ENCODE data around the gene HNRNPC.
"Not testable (repeated sequence)": the region's sequence is repeated elsewhere in the genome, so short reads cannot be mapped to it uniquely, and the experiment has no call there.

HNRNPC gene

GRCh38 chr14:21269252-21270046 is at the start of gene HNRNPC:
TSS of gene HNRNPC (minus strand) at chr14:21269442. CDS start at chr14:21234193, 35,249 bp downstream.
- peak; percentile 100 for DNase-seq

DNA sequence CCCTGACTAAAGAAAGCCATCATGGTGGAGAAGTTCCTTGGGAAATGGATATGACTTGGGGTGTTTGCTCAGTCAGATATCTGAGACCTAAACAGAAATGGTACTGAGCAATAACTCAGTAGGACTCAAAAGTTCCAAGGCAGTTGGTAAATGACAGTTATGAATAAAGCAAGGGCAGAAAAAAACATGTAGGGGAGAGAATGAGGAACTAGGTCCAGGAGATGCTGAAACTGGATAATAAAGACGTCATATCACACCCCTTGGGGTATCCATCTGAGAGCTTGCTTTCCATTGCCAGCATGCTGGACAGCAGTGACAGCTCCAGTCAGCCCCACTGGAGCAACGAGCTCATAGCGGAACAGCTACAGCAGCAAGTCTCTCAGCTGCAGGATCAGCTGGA is 48.2 kb upstream of the HNRNPC start:
- no peak for DNase-seq

DNA sequence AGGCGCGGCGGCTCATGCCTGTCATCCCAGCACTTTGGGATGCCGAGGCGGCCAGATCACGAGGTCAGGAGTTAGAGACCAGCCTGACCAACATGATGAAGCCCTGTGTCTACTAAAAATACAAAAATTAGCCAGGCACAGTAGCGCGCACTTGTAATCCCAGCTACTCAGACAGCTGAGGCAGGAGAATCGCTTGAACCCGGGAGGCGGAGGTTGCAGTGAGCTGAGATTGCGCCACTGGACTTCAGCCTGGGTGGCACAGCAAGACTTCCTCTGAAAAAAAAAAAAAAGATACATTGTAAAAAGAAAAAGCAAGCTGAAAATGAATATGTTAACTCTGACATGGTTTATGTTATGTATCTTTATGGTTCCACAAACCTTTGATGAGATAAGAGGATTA is 44.3 kb upstream of the HNRNPC start:
- no peak for DNase-seq

- DNase-seq, result no peak
Measured at GRCh38 chr14:21311614-21312013, 42.4 kb upstream of the HNRNPC start.

- DNase-seq, result no peak
Measured at GRCh38 chr14:21309956-21310355, 40.7 kb upstream of the HNRNPC start.

- no peak for DNase-seq
Measured at GRCh38 chr14:21309238-21309636, 40.0 kb upstream of the HNRNPC start.

GRCh38 chr14:21308479-21309237 is 39.4 kb upstream of the HNRNPC start:
- peak; percentile 87 for DNase-seq

GRCh38 chr14:21308132-21308478 is 38.9 kb upstream of the HNRNPC start:
- no peak for DNase-seq

GRCh38 chr14:21307637-21308036 is 38.4 kb upstream of the HNRNPC start:
- no peak for DNase-seq

DNA sequence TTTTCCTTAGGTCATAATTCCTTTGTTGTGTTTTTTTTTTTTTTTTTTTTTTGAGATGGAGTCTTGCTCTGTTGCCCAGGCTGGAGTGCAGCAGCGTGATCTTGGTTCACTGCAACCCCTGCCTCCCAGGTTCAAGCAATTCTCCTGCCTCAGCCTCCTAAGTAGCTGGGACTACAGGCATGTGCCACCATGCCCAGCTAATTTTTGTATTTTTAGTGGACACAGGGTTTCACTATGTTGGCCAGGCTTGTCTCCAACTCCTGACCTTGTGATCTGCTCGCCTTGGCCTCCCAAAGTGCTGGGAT is 33.5 kb upstream of the HNRNPC start:
- DNase-seq, result not testable (repeated sequence)

DNA sequence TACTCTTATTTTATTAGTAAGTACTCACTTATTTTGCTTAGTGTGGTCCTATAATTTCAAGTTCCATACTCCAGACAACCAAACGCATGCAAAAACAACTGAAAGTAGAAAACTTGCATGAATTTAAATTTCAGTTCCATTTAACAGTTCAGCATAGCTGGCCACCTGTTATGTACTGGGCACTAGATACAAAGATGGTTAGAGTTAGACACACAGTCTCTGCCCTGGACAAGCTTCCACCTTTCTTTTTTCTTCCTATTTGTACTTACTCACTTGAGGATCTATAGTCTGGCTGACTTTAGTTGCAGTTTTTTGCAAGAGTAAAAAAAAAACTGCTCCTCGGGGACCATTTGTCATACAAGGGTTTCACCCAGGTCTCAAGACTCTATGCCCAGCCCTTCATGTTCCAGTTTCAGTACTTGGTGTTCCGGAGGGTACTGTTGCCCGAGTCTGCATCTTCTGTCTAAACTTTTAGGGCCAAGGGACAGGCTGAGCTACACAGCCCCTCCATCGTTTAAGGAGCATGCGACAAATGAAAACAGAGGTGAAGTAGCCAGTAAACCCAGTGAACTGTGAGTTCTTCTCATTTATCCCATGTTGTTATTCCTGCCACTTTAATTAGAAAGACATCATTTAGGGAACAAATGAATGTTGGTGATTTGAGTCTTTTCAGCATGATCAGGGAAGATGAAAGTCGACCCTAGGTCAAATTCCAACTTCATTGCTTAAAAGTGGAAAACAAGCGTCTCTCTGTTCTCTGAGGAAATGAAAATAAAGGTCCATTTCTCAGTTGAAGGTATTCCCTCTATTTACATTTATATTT is 33.0 kb upstream of the HNRNPC start:
- no peak for DNase-seq

GRCh38 chr14:21300892-21301291 is 31.6 kb upstream of the HNRNPC start:
- DNase-seq, result no peak

DNA sequence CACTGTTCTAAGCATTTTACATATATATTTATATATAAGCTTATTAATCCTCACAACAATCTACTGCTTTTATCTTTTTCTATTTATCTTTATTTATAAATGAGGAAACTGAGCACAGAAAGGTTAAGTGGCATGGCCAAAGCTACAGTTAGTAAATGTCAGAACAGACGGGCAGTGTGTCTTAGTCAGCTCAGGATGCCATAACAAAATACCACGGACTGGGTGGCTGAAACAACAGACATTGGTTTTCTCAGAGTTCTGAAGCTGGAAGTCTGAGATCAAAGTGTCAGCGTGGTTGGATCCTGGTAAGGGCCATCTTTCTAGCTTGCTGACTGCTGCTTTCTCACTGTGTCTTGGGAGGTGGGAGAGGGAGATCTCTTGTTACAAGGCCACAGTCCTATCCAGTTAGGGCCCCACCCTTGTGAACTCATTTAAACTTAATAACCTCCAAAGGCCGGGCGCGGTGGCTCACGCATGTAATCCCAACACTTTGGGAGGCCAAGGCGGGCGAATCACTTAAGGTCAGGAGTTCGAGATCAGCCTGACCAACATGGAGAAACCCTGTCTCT is 30.4 kb upstream of the HNRNPC start:
- DNase-seq, result no peak

GRCh38 chr14:21298358-21298757 is 29.1 kb upstream of the HNRNPC start:
- no peak for DNase-seq

- not testable (repeated sequence) for DNase-seq
Measured at GRCh38 chr14:21294026-21294425, 24.8 kb upstream of the HNRNPC start.

- DNase-seq, result no peak
Measured at GRCh38 chr14:21287168-21287567, 17.9 kb upstream of the HNRNPC start.

GRCh38 chr14:21286516-21286915 is 17.3 kb upstream of the HNRNPC start:
- DNase-seq, result not testable (repeated sequence)

- DNase-seq, result not testable (repeated sequence)
Measured at GRCh38 chr14:21281917-21282316, 12.7 kb upstream of the HNRNPC start.

- DNase-seq, result no peak
Measured at GRCh38 chr14:21279783-21280182, 10.5 kb upstream of the HNRNPC start, which contains the start of gene RPGRIP1. TSS of gene RPGRIP1 (plus strand) at chr14:21280083. CDS start at chr14:21287977, 7,894 bp downstream.

GRCh38 chr14:21278632-21279031 is 9.4 kb upstream of the HNRNPC start:
- no peak for DNase-seq

DNA sequence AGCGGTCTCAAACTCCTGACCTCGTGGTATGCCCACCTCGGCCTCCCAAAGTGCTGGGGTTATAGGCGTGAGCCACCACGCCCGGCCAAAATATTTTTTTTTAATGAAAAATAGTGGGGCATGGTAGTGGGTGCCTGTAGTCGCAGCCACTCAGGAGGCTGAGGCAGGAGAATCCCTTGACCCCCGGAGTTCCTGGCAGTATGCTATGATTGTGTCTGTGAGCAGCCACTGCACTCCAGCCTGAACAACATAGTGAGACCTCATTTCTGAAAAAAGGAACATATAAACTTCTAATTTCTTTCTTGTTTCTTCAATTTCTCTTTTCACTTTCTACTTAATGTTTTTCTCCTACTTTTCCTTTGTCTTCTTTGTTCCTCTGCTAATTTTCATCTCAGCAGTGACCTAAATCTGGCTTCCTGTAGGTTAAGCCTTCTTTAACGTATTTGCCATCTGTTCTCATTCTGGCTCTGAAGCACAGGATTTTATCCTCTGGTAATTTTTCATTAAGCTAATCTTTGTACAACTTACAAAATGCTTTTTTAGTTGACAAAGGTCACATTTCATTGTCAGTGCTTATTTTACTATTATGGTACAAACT is 6.1 kb upstream of the HNRNPC start:
- DNase-seq, result no peak

GRCh38 chr14:21272661-21273060 is 3.4 kb upstream of the HNRNPC start:
- not testable (repeated sequence) for DNase-seq
